DND-41 (cell line): ENCODE data around the gene EPS15.

Experiments
- EZH2 ChIP-seq: IDR thresholded peaks from 3 replicates; pipeline ENCODE4 v1.6.1; 2012; ENCODE audit warnings: borderline replicate concordance, low read depth, mild to moderate bottlenecking, moderate library complexity, low read length, inconsistent platforms; ENCODE audit not compliant: severe bottlenecking
- TF ChIP-seq, protein P1 (sequence below): IDR thresholded peaks from 2 replicates; pipeline ENCODE4 v1.5.1; 2012; ENCODE audit warnings: borderline replicate concordance, low read length, moderate library complexity, mild to moderate bottlenecking; ENCODE audit not compliant: poor library complexity, severe bottlenecking; ENCODE audit errors: extremely low read depth

DNA sequence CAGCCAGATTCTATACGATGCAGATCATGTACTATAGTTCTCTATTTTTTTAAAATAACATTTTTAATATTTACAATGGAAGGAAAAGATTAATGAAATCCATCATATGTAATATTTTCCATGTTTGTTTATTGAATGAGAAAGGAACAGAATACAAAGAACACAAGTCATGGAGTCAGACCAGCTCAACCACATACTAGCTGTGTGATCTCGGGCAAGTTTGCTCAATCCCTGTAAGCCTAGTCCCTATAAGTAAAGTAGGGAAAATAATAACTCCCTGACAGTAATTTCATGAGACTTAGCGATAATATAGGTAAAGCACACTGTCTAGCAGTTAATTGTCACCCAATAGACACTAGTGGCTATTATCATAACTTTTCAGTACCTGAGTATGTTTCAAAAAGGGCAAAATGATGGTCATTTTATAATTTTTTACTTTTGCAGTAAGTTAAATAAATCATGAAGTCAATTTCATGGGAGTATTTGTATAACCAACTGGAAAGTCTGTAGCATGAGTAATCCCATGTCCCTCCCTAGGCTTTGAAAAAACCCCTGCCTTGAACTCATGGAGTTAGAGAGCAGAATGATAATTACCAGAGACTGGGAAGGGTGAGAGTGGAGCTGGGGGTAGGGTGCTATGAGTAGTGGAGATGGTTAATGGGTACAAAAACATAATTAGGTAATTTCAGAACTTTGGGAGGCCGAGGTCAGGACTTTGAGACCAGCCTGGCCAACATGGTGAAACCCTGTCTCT is 37.0 kb upstream of the EPS15 start:
- TF ChIP-seq, protein P1, sequence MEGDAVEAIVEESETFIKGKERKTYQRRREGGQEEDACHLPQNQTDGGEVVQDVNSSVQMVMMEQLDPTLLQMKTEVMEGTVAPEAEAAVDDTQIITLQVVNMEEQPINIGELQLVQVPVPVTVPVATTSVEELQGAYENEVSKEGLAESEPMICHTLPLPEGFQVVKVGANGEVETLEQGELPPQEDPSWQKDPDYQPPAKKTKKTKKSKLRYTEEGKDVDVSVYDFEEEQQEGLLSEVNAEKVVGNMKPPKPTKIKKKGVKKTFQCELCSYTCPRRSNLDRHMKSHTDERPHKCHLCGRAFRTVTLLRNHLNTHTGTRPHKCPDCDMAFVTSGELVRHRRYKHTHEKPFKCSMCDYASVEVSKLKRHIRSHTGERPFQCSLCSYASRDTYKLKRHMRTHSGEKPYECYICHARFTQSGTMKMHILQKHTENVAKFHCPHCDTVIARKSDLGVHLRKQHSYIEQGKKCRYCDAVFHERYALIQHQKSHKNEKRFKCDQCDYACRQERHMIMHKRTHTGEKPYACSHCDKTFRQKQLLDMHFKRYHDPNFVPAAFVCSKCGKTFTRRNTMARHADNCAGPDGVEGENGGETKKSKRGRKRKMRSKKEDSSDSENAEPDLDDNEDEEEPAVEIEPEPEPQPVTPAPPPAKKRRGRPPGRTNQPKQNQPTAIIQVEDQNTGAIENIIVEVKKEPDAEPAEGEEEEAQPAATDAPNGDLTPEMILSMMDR = no peak
- TF ChIP-seq EZH2 = no peak
